Measurements from ENCODE around the gene ZNF486. TPM values are rescaled to one million over a fixed set of nuclear protein-coding genes. Genes with fewer than 3 reads are reported as not detected.
"Not testable (repeated sequence)": the region's sequence is repeated elsewhere in the genome, so short reads cannot be mapped to it uniquely, and the experiment has no call there.

The ZNF486 gene
- total and polyA plus RNA-seq, 2 donors (not counting 3 experiments of a cell fraction or from before 2014, with no cell fraction given) = 3.3 to 8.4 TPM

DNA sequence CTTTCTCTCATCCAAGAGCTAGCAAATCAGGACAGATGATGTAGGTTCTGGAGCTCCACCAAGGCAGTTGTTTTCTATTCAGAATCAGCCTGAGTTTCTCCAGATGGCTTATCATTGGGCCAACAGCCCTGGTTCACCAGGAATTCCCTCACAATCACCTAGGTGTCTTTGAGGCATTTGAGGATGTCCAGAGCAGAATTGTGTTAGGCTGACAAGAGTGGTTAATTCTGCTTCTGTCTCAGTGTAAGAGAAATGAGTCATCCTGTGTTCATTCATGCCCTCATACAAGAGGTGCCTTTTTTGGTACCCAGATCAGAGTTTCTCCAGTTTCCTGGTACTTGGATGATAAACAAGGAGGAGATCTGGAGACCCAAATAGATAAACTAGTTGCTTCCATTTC lies 12.9 kb downstream of the ZNF486 start:
- H3K4me3 ChIP-seq (replicated peaks in 1 of 3; ENCODE audit: insufficient read depth in 1 of 3, low read depth in 1 of 3, low read length in 3 of 3); H3K4me2 ChIP-seq (ENCODE audit: insufficient read depth, low read length); H3K4me1 ChIP-seq (ENCODE audit: control insufficient read depth, extremely low read depth, insufficient read depth, low read length); BruUV-seq (replicated peaks); DNase-seq (ENCODE audit: low read depth, low spot score); H3K9ac ChIP-seq (replicated peaks; ENCODE audit: extremely low read depth, insufficient read depth, low read length); intact Hi-C loops (cut with micrococcal nuclease); H3K9me1 ChIP-seq (replicated peaks; ENCODE audit: control insufficient read depth, extremely low read depth, insufficient read depth, low read length); H3K9me3 ChIP-seq (replicated peaks; ENCODE audit: control insufficient read depth, insufficient read depth, low read length); H3K79me2 ChIP-seq (ENCODE audit: control insufficient read depth, insufficient read depth, low read length); H4K20me1 ChIP-seq (replicated peaks; ENCODE audit: control insufficient read depth, extremely low read depth, insufficient read depth, low read length); H3K36me3 ChIP-seq (ENCODE audit: control insufficient read depth in 2 of 2, extremely low read depth in 1 of 2, insufficient read depth in 2 of 2, low read length in 2 of 2); H3K27me3 ChIP-seq (ENCODE audit: control insufficient read depth in 2 of 2, insufficient read depth in 2 of 2, low read length in 2 of 2); H2AFZ ChIP-seq (ENCODE audit: low read depth, low read length); H3K27ac ChIP-seq (ENCODE audit: insufficient read depth, low read depth, low read length); dilution Hi-C loops (cut with MboI; ENCODE audit: extremely low pct_ligation_motif_present, low sequenced_read_pairs): not testable (repeated sequence)
- POLR2A ChIA-PET = interaction anchor here (0.6 kb wide), 1 partner anchor 10 kb away, joined by 5 read pairs; no protein-coding TSS in a partner anchor
- FAIRE-seq = peak; percentile 66
- CTCF ChIA-PET = interaction anchor here (1.7 kb wide), 1 partner anchor 16 kb away, joined by 4 read pairs; no protein-coding TSS in a partner anchor

DNA sequence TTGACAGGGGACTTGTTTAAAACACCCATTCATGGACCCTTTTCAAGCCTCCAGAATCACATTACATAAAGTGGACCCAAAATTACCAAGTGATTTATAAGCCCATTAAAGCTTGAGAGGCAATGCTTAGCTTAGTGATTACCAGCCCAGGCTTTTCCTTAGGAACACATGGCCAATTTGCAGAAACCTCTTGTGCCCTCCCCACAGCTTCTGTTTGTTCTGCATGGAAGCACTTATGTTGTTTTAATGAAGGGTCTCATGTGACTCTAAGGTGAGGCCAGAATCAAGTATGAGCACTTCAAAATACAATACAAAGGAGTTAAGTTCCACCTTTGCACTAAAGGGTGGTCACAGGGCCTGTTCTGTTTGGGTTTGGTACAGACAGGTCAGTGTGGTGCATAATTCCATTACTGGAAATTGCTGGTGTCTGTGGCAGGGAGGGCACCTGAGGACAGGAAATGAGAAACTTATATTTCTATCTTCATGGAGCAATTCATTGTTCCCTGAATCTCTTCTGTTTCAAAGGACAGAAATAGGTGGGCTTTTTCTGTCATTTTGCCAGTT lies 15.3 kb downstream of the ZNF486 start:
- Histone ChIP-seq H3K27me3 (ENCODE audit: control insufficient read depth in 2 of 2, insufficient read depth in 2 of 2, low read length in 2 of 2) (no peaks in the 10 kb centered on the region), H3K9me3 (replicated peaks; ENCODE audit: control insufficient read depth, insufficient read depth, low read length) (no peaks in the 10 kb centered on the region), H3K9ac (replicated peaks; ENCODE audit: extremely low read depth, insufficient read depth, low read length) (no peak overlapping the region), H3K4me3 (replicated peaks in 1 of 3; ENCODE audit: insufficient read depth in 1 of 3, low read depth in 1 of 3, low read length in 3 of 3) (no peak overlapping the region), H3K4me2 (ENCODE audit: insufficient read depth, low read length) (no peak overlapping the region), H3K27ac (ENCODE audit: insufficient read depth, low read depth, low read length) (no peak overlapping the region), H3K4me1 (ENCODE audit: control insufficient read depth, extremely low read depth, insufficient read depth, low read length) (no peaks in the 10 kb centered on the region), H2AFZ (ENCODE audit: low read depth, low read length) (no peak overlapping the region), H3K36me3 (ENCODE audit: control insufficient read depth in 2 of 2, extremely low read depth in 1 of 2, insufficient read depth in 2 of 2, low read length in 2 of 2) (no peaks in the 10 kb centered on the region), H4K20me1 (replicated peaks; ENCODE audit: control insufficient read depth, extremely low read depth, insufficient read depth, low read length) (no peaks in the 10 kb centered on the region), H3K9me1 (replicated peaks; ENCODE audit: control insufficient read depth, extremely low read depth, insufficient read depth, low read length) (no peaks in the 10 kb centered on the region), H3K79me2 (ENCODE audit: control insufficient read depth, insufficient read depth, low read length) (no peaks in the 10 kb centered on the region)
- POLR2A ChIA-PET = no interaction called here
- no peak for FAIRE-seq
- DNase-seq (ENCODE audit: low read depth, low spot score) = no peak
- BruUV-seq (replicated peaks) = no TSS peak
- dilution Hi-C loops (cut with MboI; ENCODE audit: extremely low pct_ligation_motif_present, low sequenced_read_pairs) (no loop called here), intact Hi-C loops (cut with micrococcal nuclease) (no loop called here)
- TF ChIP-seq MYC (IDR thresholded peaks at IDR 0.05; ENCODE audit: low read depth, low read length) = no peak
- TF ChIP-seq POLR2AphosphoS5 (IDR thresholded peaks at IDR 0.05; ENCODE audit: insufficient read depth, low read depth, low read length) = no peak
- CTCF ChIA-PET = no interaction called here
